GM19351 (cell line): ENCODE results near the gene C16orf74.

Experiments
- ATAC-seq: cut with Tn5 transposase; IDR thresholded peaks from one replicate; pipeline ENCODE4 v1.9.1; 2021; ENCODE audit warnings: mild to moderate bottlenecking, moderate library complexity; ENCODE audit not compliant: unreplicated experiment

Gene C16orf74

DNA sequence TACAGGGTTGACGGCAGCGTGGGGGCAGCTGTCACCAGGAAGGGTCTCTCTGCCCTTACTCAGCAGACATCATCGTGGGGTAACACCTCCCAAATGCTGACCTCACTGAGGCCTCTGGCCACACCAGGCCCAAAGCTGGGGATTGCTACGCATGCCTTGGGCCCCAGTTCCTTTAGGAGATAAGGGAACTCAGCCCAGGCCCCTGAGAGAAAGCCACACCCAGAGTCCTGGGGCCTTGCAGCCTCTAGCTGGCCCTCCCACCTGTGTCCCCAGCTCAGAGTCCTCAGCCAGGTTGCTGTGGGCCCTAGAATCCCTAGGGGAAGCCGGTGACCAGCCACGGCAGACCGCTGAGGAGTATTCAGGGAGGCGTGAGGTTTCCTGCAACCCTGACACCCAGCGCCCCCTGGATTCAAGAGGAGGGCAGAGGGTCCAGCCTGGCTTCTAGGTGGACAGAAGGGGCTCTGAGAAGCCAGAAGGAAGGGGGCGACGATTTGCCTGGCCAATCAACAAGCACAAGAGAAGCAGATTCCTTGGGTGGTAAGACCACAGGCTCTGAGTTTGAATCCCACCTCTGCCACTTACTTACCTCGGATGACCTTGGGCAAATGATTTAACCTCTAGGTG lies 51.8 kb downstream of the C16orf74 start:
- ATAC-seq = no peak

DNA sequence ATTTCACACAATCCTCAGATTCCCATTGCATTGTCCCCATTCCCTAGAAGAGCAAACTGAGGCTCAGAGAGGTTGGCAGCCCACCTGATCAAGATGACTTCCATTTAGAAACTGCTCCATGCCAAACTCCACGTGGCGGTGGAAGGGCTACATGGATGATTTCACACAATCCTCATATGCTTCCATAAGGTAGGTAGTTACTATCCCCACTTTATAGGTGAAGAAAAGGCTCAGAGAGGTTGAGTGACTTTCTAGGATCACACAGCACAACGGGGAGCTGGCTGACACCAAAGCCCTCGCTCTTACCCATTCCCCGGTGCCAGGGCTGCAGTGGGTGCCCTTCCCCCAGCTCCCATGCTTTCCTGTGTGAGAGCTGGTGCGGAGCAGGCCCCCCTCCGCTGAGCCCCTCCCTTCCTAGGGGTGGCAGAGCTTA lies 52.4 kb downstream of the C16orf74 start:
- ATAC-seq = no peak

DNA sequence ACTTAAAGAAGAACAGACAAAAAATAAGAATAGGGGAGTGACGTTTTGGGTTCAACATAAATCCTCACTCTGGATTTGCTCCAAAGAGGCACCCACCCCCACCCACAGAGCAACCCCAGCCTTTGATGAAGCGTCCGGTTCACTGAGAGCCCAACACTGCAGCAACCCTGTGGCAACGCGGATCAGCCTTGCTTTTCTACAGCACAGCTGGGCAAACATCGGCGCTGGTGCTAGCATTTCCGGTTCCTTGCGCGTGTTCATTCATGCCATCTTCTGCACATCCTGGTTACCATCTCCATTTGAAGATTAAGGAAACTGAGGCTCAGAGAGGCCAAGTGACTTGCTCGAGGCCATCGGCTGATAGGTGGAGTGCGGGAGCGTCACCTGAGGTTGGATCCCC lies 53.5 kb downstream of the C16orf74 start:
- no peak for ATAC-seq

DNA sequence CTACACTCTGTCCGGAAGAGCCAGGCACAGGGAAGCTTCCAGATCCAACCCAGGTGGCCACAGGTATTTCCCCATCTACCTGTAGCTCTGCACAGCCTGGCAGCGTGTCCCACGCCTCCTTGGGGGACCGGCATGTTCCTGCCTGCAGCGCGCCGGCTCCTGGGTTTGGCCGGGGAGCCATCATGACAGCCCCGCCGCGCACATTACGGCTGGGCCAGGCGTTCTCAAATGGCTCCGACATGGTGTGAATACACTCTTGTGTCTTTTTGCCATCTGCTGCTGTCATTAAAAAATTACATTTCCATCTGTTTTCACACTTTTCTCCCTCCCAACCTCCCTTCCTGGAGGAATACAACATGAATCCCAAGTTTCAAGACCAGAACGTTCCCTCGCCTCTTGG lies 54.1 kb downstream of the C16orf74 start:
- ATAC-seq = no peak

DNA sequence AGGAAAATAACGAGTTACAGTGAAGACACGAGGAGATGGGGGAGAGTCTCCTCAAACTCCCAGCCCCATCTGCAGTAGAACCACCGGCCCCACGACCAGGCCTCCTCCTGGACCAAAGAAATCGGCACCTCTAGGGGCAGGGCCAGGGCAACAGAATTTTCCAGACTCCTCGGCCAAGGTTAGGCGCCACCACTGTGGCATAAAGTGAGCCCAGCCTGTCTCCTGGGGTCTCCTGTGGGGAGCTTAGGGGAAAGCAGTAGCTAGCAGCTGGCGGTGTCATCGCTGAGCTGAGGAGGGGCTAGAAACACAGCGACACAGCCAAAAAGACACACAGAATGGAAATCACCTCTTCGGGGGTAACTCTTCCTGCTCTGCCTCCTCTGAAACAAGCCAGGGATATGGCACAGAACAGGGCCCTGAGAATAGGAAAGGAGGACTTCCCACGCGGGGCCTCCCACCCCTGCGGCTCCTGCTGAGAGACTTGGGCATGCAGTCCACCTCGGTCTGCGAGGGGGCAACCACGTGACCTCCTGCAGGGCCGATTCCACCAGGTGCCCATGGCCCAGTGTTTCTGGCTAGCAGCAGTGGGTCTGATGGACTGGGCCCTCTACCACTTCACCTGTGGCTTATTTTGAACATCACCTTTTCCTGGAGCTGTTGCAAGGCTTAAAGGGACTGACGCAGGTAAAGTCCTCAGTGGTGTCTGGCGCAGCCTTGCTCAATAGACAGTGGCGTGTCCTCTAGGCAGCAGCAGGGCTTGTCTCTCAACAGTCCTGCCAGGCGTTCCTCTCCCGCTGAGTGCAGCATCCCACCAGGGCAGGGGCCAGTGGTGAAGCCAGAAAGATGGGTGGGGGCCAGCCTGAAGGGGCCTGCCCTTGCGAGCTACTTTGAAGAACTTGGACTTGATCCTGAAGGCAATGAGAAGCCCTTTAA lies 55.4 kb downstream of the C16orf74 start:
- ATAC-seq = no peak

DNA sequence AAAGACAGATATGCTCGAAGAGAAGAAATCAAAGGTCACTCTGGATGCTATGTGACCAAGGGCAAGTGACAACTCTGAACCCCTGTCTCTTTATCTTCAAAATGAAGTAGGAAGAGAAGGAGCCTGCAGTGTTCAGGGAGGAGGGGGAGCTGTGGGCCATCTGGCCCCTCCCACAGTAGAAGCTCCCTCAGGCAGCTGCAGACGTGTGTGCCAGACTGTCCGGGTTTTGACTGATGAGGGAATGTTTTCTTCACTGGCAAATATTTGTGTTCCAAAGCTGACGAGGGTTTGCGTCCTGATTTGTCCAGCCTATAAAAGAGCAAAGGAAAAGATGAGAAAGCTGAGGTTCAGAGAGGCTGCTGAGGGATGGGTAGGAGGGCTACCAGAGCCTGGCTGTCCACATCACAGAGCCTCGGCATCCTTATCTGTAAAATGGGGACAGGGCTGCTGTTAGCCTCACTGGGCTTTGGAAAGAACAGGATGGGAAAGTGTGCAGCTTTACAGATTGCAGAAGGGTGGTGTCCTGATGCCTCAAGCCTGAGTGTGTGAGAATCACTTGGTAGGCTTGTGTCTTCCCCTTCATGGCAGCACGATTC lies 60.3 kb downstream of the C16orf74 start:
- ATAC-seq = no peak

DNA sequence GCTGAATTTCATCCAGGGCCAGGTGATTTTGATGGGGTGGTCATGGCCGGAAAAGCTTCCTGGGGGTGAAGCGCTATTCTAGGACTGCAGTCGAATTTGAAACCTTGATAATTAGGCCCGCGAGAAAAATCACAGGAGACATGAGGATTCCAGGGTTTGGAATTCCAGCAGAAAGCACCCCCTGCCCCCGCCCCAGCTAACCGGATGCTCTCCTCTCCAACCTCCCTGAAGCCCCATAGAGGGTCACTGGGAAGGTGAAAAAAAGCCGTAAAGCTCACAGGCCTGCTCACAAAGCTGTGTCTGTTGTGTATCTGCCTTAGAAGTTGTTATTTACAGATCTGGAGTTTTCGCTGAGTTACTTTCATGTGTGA lies 61.0 kb downstream of the C16orf74 start:
- ATAC-seq = no peak

DNA sequence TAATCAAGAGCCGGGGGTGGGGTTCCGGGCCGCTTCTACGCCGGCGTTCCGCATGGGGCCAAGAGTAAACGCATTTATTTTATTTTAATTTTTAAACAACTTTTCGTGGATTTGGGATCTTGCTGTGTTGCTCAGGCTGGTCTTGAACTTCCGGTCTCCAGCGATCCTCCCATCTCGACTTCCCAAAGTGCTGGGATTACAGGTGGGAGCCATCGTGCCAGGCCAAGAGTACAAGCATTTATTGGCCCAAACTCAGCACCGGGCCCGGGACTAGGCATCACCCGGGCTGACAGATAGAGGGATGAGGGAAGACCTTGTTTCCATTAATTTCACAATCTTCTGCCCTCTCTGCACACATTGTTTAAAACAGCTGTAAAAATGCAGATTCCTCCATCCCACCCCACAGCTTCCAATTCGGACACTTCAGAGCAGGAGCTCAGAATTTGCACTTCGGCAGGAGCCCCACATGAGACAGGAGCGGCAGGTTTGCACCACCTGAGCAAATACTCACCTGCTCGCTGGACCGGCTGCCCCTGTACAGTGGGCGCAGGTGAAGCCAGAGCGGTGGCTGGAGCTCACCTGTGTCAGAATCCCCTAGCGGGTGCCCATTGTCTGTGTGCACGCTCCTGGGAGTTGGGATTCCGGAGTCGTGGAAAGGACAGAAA lies 61.5 kb downstream of the C16orf74 start:
- ATAC-seq = no peak

DNA sequence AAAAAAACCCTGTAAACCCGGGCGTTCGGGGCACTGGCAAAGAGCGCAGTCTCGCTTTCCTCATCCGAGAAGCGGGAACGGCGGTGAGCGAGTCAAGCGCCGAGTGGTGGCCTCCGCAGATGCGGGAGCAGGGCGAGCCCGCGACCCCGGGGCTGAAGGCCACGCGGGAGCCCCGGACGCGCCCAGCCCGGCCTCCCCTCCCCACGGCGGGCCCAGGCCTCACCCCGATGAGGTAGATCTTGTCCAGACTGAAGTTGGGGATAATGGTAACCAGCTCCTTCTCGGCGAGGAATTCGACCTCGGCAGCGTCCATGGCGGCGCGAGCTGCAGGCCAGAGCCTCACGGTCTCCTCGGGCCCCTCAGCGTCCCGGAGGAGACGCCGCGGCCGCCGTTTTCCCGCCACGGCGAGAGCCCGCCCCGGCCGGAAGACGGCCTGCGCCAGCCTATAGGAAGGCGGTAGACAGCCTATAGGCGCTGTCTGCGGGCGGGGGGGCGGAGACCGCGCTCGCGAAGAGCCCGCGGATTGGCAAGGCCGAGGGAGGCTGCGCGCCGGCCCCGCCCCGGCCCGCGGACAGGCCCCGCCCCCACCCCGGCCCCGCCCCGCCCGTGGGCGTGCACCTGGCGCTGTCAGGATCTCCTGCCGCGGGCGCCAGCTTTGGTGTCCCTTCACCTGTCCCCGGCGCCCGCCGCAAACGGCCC lies 62.2 kb downstream of the C16orf74 start, which contains the start of gene GINS2:
TSS of gene GINS2 (minus strand) at position 369 of the 699 bp plus-strand sequence. CDS start at position 313, 56 bp downstream.
- peak; percentile 88 for ATAC-seq

DNA sequence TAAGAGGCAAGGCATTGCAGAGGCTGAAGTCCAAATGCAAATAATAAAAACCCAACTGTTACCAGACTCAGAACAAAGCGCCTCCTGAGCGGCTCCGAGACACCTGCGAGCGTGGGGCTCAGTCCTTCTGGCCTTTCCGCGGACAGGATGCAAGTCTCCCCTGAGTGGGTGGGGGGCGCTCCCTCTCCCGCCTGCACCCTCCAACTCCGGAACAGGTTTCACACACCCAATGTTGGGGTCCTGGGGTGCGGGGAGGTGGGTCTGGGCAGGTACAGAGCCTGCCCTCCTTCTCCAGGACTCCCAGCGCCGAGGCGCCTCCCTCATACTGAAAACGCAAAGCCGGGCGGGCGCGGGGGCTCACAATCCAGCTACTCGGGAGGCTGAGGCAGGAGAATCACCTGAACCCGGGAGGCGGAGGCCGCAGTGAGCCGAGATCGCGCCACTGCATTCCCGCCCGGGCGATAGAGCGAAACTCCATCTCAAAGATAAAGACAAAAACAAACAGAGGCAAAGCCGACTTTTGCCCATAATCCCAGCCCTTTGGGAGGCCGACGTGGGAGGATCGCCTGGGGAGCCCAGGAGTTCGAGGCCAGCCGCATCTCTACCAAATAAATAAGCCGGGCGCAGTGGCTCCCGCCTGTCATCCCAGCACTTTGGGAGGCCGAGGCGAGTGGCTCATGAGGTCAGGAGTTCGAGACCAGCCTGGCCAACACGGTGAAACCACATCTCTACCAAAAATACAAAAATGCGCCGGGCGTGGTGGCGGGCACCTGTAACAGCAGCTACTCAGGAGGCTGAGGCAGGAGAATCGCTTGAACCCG lies 63.0 kb downstream of the C16orf74 start:
- ATAC-seq = no peak

DNA sequence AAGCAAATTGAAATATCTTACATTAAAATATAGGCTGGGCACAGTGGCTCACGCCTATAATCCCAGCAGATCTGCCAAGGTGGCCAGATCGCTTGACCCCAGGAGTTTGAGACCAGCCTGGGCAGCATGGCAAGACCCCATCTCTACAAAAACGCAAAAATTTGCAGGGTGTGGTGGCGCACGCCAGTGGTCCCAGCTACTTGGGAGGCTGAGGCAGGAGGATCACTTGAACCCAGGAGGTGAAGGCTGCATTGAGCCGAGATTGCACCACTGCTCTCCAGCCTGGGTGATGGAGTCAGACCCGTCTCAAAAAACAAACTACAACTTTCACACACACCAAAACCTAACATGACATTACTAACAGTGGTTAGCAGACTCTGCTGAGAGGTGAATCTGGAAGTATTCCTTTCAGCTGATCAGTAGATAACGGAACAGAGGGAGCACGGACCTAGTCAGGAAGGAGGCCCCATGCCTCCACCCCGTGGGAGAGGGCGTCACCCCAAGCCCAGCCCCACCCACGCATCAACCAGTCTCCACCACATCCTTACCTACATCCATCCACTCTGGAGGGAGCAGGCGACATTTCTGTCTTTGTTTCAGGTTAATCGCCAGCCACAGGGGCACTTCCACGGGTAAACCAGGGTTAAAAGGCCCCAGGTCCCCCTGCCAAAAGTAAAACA lies 63.8 kb downstream of the C16orf74 start:
- no peak for ATAC-seq

DNA sequence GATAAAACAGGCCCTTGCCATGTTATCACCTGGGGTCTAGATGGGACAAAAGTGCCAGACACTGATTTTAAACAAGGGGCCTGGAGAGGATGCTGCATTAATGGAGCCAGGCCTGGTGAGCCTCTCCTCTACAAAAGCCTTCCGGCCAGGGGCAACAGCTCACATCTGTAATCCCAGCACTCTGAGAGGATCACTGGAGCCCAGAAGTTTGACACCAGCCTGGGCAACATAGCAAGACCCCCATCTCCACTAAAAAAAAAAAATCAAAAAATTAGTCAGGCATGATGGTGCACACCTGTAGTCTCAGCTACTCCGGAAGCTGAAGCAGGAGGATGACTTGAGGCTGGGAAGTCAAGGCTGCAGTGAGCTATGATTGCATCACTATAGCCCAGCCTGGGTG lies 65.6 kb downstream of the C16orf74 start:
- ATAC-seq = no peak

DNA sequence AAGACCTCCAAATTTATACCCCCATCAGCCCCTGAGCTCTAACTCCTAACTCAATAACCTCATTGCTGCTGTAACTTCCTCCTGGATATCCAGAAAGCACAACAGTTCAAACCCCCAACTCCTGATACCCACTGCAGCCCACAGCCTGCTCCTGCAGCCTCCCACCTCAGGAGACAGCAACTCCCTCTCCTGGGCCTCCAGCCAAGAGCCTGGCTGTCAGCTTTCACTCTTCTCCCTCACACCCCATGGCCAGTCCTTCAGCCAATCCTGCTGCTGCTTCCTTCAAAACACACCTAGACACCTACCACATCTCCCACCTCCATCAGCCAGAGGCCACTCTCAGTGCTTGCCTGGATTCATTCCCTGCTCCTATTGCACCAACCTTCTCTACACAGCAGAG lies 67.5 kb downstream of the C16orf74 start:
- ATAC-seq = no peak

DNA sequence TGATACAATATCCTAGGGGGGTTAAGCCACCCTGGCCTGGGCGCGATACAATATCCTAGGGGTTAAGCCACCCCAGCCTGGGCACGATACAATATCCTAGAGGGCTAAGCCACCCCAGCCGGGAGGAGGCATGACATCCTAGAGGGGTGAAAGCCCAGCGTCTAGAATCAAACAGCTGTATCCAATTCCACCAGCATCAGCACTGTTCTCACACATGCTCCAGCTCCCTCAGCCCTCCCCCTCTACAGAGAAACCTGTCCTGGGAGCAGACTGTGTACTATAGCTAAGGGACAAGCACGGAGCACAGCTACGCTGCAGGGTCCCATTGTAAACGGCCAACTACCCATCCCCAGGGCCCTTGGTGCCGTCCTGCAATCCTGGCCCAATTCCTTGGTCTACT lies 68.4 kb downstream of the C16orf74 start:
- ATAC-seq = no peak

DNA sequence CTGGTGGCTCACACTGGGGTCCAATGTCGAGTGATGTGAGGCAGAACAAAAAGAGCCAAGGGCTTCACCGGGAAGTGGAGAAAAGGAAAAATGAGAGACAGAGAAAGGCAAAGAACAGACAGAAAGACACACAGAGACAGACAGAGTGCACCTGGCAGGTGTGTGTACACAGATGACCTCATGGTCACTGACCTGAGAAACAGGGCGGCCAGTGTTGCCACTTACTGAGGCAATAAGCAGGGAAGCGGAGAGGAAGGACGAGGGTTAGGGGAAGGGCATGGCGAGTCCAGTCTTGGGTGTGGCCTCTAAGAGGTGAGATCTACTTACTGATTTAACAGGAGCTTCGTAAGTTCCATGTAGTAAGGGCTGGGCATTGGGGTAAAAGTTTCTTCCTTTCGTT lies 69.6 kb downstream of the C16orf74 start:
- no peak for ATAC-seq

DNA sequence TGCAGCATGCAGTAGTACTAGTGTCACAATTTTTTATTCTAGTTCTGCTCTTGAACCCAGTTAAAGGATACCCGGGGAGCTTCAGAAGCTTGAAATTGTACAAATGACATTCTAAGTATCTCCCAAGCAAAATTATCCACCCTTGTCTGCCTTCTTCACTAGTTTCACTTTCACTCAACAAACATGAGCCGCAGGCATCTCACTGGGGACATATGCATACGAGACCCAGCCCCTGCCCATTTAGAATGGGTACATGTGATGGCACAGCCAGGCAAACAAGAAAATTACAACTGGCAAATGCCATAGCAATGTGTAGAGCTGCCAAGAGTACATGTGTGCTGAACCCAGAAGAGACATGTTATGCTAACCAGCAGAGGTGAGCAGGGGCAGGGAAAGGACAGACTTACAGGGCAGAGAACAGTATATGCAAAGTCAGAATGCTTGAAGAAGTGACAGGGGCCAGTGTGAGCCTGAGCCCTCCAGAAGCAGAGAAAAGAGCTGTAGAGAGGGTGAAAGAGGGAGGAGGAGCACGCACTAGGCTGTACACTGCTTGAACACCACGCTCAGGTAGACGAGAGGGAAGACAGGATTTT lies 70.4 kb downstream of the C16orf74 start:
- ATAC-seq = no peak

DNA sequence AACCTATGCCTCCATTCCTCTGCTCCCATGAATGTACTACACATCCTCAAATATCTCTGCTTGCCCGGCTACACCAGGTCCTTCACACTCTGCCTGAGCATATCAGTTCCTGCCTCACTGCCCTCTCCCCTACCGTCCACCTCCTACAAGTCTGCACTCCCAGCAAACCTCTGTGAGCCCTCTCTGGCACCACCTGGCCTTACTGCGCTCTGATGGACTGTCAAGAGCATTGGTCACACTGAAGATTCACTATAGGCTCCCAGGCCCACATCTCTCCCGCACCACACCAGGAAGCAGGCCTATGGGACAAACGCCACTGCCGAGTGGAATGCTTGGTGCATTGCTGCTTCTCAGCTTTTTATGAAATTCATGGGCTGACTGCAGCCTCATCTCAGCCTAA lies 71.0 kb downstream of the C16orf74 start:
- ATAC-seq = no peak

DNA sequence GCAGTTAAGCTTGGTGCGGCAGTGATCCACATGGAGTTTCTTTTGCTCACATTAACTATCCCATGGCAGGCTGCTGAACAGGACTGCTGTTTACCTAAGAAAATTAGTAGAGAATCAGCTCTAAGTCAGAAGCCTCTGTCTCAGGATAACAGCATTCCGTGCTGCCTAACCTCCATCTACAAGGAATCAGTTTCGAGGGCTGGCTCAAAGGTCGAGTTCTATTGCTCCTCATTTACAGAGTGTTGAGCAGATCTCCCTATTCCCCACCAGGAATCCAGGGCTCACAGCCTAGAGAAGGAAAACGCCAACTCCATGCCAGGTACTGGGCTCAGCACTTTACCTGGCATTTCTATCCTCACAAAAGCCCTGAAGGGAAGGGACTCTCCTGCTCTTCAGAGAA lies 72.1 kb downstream of the C16orf74 start:
- ATAC-seq = no peak

DNA sequence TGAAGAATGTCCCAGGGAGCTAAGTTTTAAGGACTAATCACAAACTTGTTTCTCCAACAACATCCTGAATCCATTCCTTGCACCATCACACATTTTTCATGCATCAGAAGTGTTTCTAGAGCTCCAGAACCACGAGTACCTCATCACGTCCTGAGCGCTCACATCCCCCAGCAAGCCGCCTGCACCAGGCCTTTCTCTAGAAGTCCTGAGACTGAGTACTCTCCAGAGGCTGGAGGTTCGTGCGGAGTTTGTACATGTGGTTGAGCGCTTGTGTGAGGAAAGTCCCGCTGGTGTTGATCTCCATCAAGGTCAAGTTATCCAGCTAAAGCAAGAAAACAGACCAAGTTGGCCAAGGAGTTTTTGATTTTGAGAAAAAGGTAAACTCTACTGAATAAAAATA lies 72.9 kb downstream of the C16orf74 start:
- ATAC-seq = no peak
